Thyroid gland (tissue), 4 donors: Measurements from ENCODE around the gene RTN4RL1. TPM values are rescaled to one million over a fixed set of nuclear protein-coding genes. Genes with fewer than 3 reads are reported as not detected.

Experiments
- DNase-seq, 2 donors: peaks; one replicate each; pipeline ENCODE4 v3.0.0-alpha.2; 2019
- H3K27ac ChIP-seq, 3 donors: fragments of 200-600 bp; sonication (generic); 1 replicate in 2 of 3; 2 replicates in 1 of 3; pipeline ENCODE4 v1.5.1; 2016 to 2019; ENCODE audit warnings: mild to moderate bottlenecking in 1 of 3, moderate library complexity in 1 of 3
- H3K27me3 ChIP-seq: fragments of 200-600 bp; sonication (generic); one replicate; pipeline ENCODE4 v1.5.1; 2019
- H3K36me3 ChIP-seq, 2 donors: fragments of 200-600 bp; sonication (generic); one replicate each; pipeline ENCODE4 v1.5.1; 2016 to 2019
- H3K4me1 ChIP-seq, 2 donors: fragments of 200-600 bp; sonication (generic); one replicate each; pipeline ENCODE4 v1.5.1; 2017 to 2019
- H3K4me3 ChIP-seq, 3 donors: fragments of 200-600 bp; sonication (generic); replicated peaks in 1 of 3; 1 replicate in 2 of 3; 2 replicates in 1 of 3; pipeline ENCODE4 v1.5.1; 2016; ENCODE audit warnings: mild to moderate bottlenecking in 1 of 3
- H3K9me3 ChIP-seq: fragments of 200-600 bp; sonication (generic); one replicate; pipeline ENCODE4 v1.5.1; 2017
- CTCF ChIP-seq, 6 experiments: fragments of 200-600 bp in 3 of 6; fragments of 450-650 bp in 3 of 6; sonication (generic) in 3 of 6; IDR thresholded peaks; one replicate each; pipeline ENCODE4 v1.5.1; 2016 to 2019; ENCODE audit warnings: antibody characterized with exemption in 6 of 6, mild to moderate bottlenecking in 2 of 6, inconsistent platforms in 1 of 6, moderate library complexity in 1 of 6
- POLR2A ChIP-seq, 2 donors: fragments of 450-650 bp; IDR thresholded peaks; one replicate each; pipeline ENCODE4 v1.6.1; 2017; ENCODE audit warnings: antibody characterized with exemption in 2 of 2, mild to moderate bottlenecking in 2 of 2, moderate library complexity in 1 of 2
- WGBS, 2 donors: methylation state at CpG; one replicate each; pipeline ENCODE4 v1.1.5; 2017; 5-methylcytosine and 5-hydroxymethylcytosine counted together
- intact Hi-C: fragments of 100-400 bp; cut with DNase I; formaldehyde crosslinking; loops from one replicate; pipeline ENCODE4 v1.15.1; 2023
- total RNA-seq, 4 donors: library from RNA; depleted of rRNA; stranded (reverse); fragments of >200 nt; gene quantifications; one replicate each; pipeline ENCODE4 v1.2.3, GENCODE V29; 2016

Gene RTN4RL1
- total RNA-seq, 4 donors from 2014 or later = 1.6 to 4.9 (median 2.5) TPM

GRCh38 chr17:1997927-1998742 lies 27.0 kb downstream of the RTN4RL1 start:
- Histone ChIP-seq H3K27ac (peak overlapping the region in 2 of 3 donors; percentile 4 to 32), H3K27me3 (no peaks in the 10 kb centered on the region), H3K4me3 (peak overlapping the region in 1 of 3 donors; percentile 52), H3K4me1 (peaks cover 5 to 29% of the 10 kb centered on the region in 2 donors), H3K9me3 (no peaks in the 10 kb centered on the region), H3K36me3 (no peaks in the 10 kb centered on the region)
- intact Hi-C loops = no loop called here
- 4 to 10% methylated on average over 4 to 12 of the region's 92 CpGs for WGBS, 2 donors
- TF ChIP-seq POLR2A (IDR thresholded peaks at IDR 0.05) (no peak), CTCF (IDR thresholded peaks at IDR 0.05) (no peak)
- DNase-seq = peak; percentile 56 to 57

- WGBS, 2 donors = 60 to 76% methylated on average over 9 to 12 of the region's 22 CpGs
Observed at GRCh38 chr17:1997289-1997926, 27.7 kb downstream of the RTN4RL1 start.

GRCh38 chr17:1996800-1997288 lies 28.3 kb downstream of the RTN4RL1 start:
- TF ChIP-seq POLR2A (IDR thresholded peaks at IDR 0.05) (no peak), CTCF (IDR thresholded peaks at IDR 0.05) (no peak)
- 94 to 95% methylated on average over 8 to 9 of the region's 9 CpGs for WGBS, 2 donors
- Histone ChIP-seq H3K27ac (no peak overlapping the region), H3K4me3 (no peak overlapping the region), H3K9me3 (no peaks in the 10 kb centered on the region), H3K36me3 (no peaks in the 10 kb centered on the region), H3K4me1 (peaks cover 5 to 38% of the 10 kb centered on the region in 2 donors), H3K27me3 (no peaks in the 10 kb centered on the region)
- intact Hi-C loops = no loop called here
- DNase-seq = no peak

More at GRCh38 chr17:1997289-1997926, 27.7 kb downstream of the RTN4RL1 start:
- TF ChIP-seq POLR2A (IDR thresholded peaks at IDR 0.05) = no peak
- Histone ChIP-seq H3K27ac (peak overlapping the region in 2 of 3 donors; percentile 4 to 32), H3K36me3 (no peaks in the 10 kb centered on the region), H3K27me3 (no peaks in the 10 kb centered on the region), H3K4me3 (peak overlapping the region in 1 of 3 donors; percentile 52), H3K9me3 (no peaks in the 10 kb centered on the region), H3K4me1 (peaks cover 5 to 35% of the 10 kb centered on the region in 2 donors)
- intact Hi-C loops = no loop called here
- no peak for DNase-seq

- 88 to 90% methylated on average over 14 of the region's 14 CpGs for WGBS, 2 donors
- H3K36me3 ChIP-seq = no peaks in the 10 kb centered on the region
- no peak overlapping the region for H3K27ac ChIP-seq
- H3K9me3 ChIP-seq = no peaks in the 10 kb centered on the region
- peaks cover 5 to 38% of the 10 kb centered on the region in 2 donors for H3K4me1 ChIP-seq
- DNase-seq = no peak
- intact Hi-C loops = no loop called here
- TF ChIP-seq CTCF (IDR thresholded peaks at IDR 0.05) (no peak), POLR2A (IDR thresholded peaks at IDR 0.05) (no peak)
- no peaks in the 10 kb centered on the region for H3K27me3 ChIP-seq
- no peak overlapping the region for H3K4me3 ChIP-seq
Observed at GRCh38 chr17:1995907-1996799, 29.0 kb downstream of the RTN4RL1 start.

GRCh38 chr17:1995321-1995892 lies 29.7 kb downstream of the RTN4RL1 start:
- intact Hi-C loops = no loop called here
- Histone ChIP-seq H3K4me3 (no peak overlapping the region), H3K9me3 (no peaks in the 10 kb centered on the region), H3K4me1 (peaks cover 5 to 38% of the 10 kb centered on the region in 2 donors), H3K27me3 (no peaks in the 10 kb centered on the region), H3K36me3 (no peaks in the 10 kb centered on the region), H3K27ac (no peak overlapping the region)
- TF ChIP-seq POLR2A (IDR thresholded peaks at IDR 0.05) = no peak
- no peak for TF ChIP-seq CTCF (IDR thresholded peaks at IDR 0.05)
- WGBS, 2 donors = 86 to 89% methylated on average over 16 of the region's 16 CpGs
- DNase-seq = no peak
